Hepatocyte (in vitro differentiated cells): ENCODE measurements around the gene BMPR1A. TPM values are rescaled to one million over a fixed set of nuclear protein-coding genes. Genes with fewer than 3 reads are reported as not detected.
"Not testable (repeated sequence)": the region's sequence is repeated elsewhere in the genome, so short reads cannot be mapped to it uniquely, and the experiment has no call there.

ENCODE experiments used
- DNase-seq: peaks from one replicate; pipeline ENCODE4 v3.0.0-alpha.2; 2016; ENCODE audit warnings: low spot score
- H2AFZ ChIP-seq: fragments of 200-600 bp; sonication (generic); 2 replicates; pipeline ENCODE4 v1.6.0; 2016; ENCODE audit warnings: antibody characterized with exemption, mild to moderate bottlenecking
- H3K27ac ChIP-seq: fragments of 200-600 bp; sonication (generic); 2 replicates; pipeline ENCODE4 v1.5.1; 2016; ENCODE audit warnings: mild to moderate bottlenecking
- H3K27me3 ChIP-seq: fragments of 200-600 bp; sonication (generic); 2 replicates; pipeline ENCODE4 v1.6.1; 2016
- H3K36me3 ChIP-seq: fragments of 200-600 bp; sonication (generic); replicated peaks from 2 replicates; pipeline ENCODE4 v1.5.1; 2016; ENCODE audit warnings: low read depth; ENCODE audit not compliant: insufficient read depth
- H3K4me1 ChIP-seq: fragments of 200-600 bp; sonication (generic); 2 replicates; pipeline ENCODE4 v1.5.1; 2016; ENCODE audit warnings: mild to moderate bottlenecking, moderate library complexity; ENCODE audit not compliant: insufficient read depth
- H3K4me2 ChIP-seq: fragments of 200-600 bp; sonication (generic); 2 replicates; pipeline ENCODE4 v1.6.0; 2016
- H3K4me3 ChIP-seq: fragments of 200-600 bp; sonication (generic); 2 replicates; pipeline ENCODE4 v1.5.1; 2016; ENCODE audit warnings: mild to moderate bottlenecking
- H3K79me2 ChIP-seq: fragments of 200-600 bp; sonication (generic); 2 replicates; pipeline ENCODE4 v1.6.0; 2017; ENCODE audit warnings: mild to moderate bottlenecking
- H3K9me2 ChIP-seq: fragments of 200-600 bp; sonication (generic); replicated peaks from 2 replicates; pipeline ENCODE4 v1.6.0; 2017; ENCODE audit warnings: mild to moderate bottlenecking; ENCODE audit not compliant: insufficient read depth
- H3K9me3 ChIP-seq: fragments of 200-600 bp; sonication (generic); 2 replicates; pipeline ENCODE4 v1.5.1; 2016; ENCODE audit warnings: low read depth, mild to moderate bottlenecking
- H4K20me1 ChIP-seq: fragments of 200-600 bp; sonication (generic); 2 replicates; pipeline ENCODE4 v1.6.0; 2016; ENCODE audit warnings: mild to moderate bottlenecking; ENCODE audit not compliant: insufficient read depth, poor library complexity, severe bottlenecking
- CTCF ChIP-seq: fragments of 200-600 bp; sonication (generic); IDR thresholded peaks from 2 replicates; pipeline ENCODE4 v1.5.1; 2016; ENCODE audit warnings: antibody characterized with exemption, mild to moderate bottlenecking; ENCODE audit not compliant: poor library complexity
- EZH2 ChIP-seq: fragments of 200-600 bp; sonication (generic); IDR thresholded peaks from 2 replicates; pipeline ENCODE4 v1.6.1; 2016; ENCODE audit warnings: antibody characterized with exemption, mild to moderate bottlenecking, borderline replicate concordance
- EZH2phosphoT487 ChIP-seq: fragments of 200-600 bp; sonication (generic); IDR thresholded peaks from one replicate; pipeline ENCODE4 v1.6.1; 2018; ENCODE audit warnings: antibody characterized with exemption, mild to moderate bottlenecking, low read depth, moderate library complexity; ENCODE audit not compliant: unreplicated experiment, severe bottlenecking
- WGBS: methylation state at CpG from one replicate; pipeline ENCODE4 v1.1.6; 2016; ENCODE audit warnings: low lambda C conversion rate; ENCODE audit errors: missing lambda C conversion rate; 5-methylcytosine and 5-hydroxymethylcytosine counted together
- polyA plus RNA-seq: library from polyadenylated mRNA; unstranded; fragments of >200 nt; fragmentation: Nextera tagmentation; extraction: Ambion mirVana; gene quantifications from 2 replicates; pipeline ENCODE4 v1.2.1, GENCODE V29; 2016
- total RNA-seq: library from RNA; depleted of rRNA; stranded (reverse); fragments of >200 nt; gene quantifications from 2 replicates; pipeline ENCODE4 v1.2.3, GENCODE V29; 2014

BMPR1A gene
- total and polyA plus RNA-seq, 2 experiments from 2014 or later, result 25.1 to 58.0 TPM

- Histone ChIP-seq H3K9me2 (no peaks in the 10 kb centered on the region), H3K27me3 (no peaks in the 10 kb centered on the region), H3K79me2 (no peaks in the 10 kb centered on the region), H3K27ac (no peak overlapping the region), H2AFZ (no peak overlapping the region), H3K4me3 (no peak overlapping the region), H3K4me1 (no peaks in the 10 kb centered on the region), H3K9me3 (no peaks in the 10 kb centered on the region), H3K4me2 (no peak overlapping the region), H3K36me3 (no peaks in the 10 kb centered on the region), H4K20me1 (no peaks in the 10 kb centered on the region)
- no peak for DNase-seq
- WGBS, result 95% methylated on average over 9 of the region's 9 CpGs
- no peak for TF ChIP-seq EZH2phosphoT487
- TF ChIP-seq CTCF, result no peak
- TF ChIP-seq EZH2, result no peak
Observed at GRCh38 chr10:86922553-86922961, 166.1 kb downstream of the BMPR1A start.

- H3K27me3 ChIP-seq, result no peaks in the 10 kb centered on the region
- H3K36me3 ChIP-seq, result no peaks in the 10 kb centered on the region
- no peaks in the 10 kb centered on the region for H4K20me1 ChIP-seq
- H2AFZ ChIP-seq, result no peak overlapping the region
- H3K4me2 ChIP-seq, result no peak overlapping the region
- H3K27ac ChIP-seq, result no peak overlapping the region
- TF ChIP-seq EZH2 (no peak), EZH2phosphoT487 (no peak), CTCF (no peak)
- H3K4me3 ChIP-seq, result no peak overlapping the region
- H3K9me2 ChIP-seq, result no peaks in the 10 kb centered on the region
- H3K9me3 ChIP-seq, result no peaks in the 10 kb centered on the region
- DNase-seq, result no peak
- H3K79me2 ChIP-seq, result no peaks in the 10 kb centered on the region
- WGBS, result 93% methylated on average over 15 of the region's 15 CpGs
- H3K4me1 ChIP-seq, result no peaks in the 10 kb centered on the region
Observed at GRCh38 chr10:86929468-86930380, 173.3 kb downstream of the BMPR1A start.

- Histone ChIP-seq H3K79me2 (no peaks in the 10 kb centered on the region), H3K36me3 (no peaks in the 10 kb centered on the region), H4K20me1 (no peaks in the 10 kb centered on the region), H3K4me1 (no peaks in the 10 kb centered on the region), H3K9me2 (no peaks in the 10 kb centered on the region), H3K27me3 (no peaks in the 10 kb centered on the region), H3K9me3 (no peaks in the 10 kb centered on the region), H3K4me3 (no peak overlapping the region), H3K4me2 (no peak overlapping the region), H3K27ac (no peak overlapping the region), H2AFZ (no peak overlapping the region)
- 94% methylated on average over 1 of the region's 1 CpG for WGBS
- no peak for TF ChIP-seq EZH2phosphoT487
- no peak for DNase-seq
Observed at GRCh38 chr10:86931872-86932271, 175.5 kb downstream of the BMPR1A start.

GRCh38 chr10:86932674-86933073 is 176.3 kb downstream of the BMPR1A start:
- H2AFZ ChIP-seq, result no peak overlapping the region
- H3K4me1 ChIP-seq, result no peaks in the 10 kb centered on the region
- no peaks in the 10 kb centered on the region for H3K9me2 ChIP-seq
- no peaks in the 10 kb centered on the region for H3K79me2 ChIP-seq
- no peak for DNase-seq
- no peaks in the 10 kb centered on the region for H3K9me3 ChIP-seq
- no peak for TF ChIP-seq CTCF
- TF ChIP-seq EZH2phosphoT487, result no peak
- no peak for TF ChIP-seq EZH2
- no peaks in the 10 kb centered on the region for H3K27me3 ChIP-seq
- no peak overlapping the region for H3K27ac ChIP-seq
- no peaks in the 10 kb centered on the region for H4K20me1 ChIP-seq
- H3K4me2 ChIP-seq, result no peak overlapping the region
- H3K36me3 ChIP-seq, result no peaks in the 10 kb centered on the region
- WGBS, result 88% methylated on average over 2 of the region's 2 CpGs
- H3K4me3 ChIP-seq, result no peak overlapping the region

- not testable (repeated sequence) for H3K36me3 ChIP-seq, H3K27ac ChIP-seq, H3K27me3 ChIP-seq, DNase-seq, H3K9me2 ChIP-seq, H2AFZ ChIP-seq, H3K4me1 ChIP-seq, H3K79me2 ChIP-seq, H3K4me3 ChIP-seq, H3K9me3 ChIP-seq, H4K20me1 ChIP-seq, H3K4me2 ChIP-seq
- 65% methylated on average over 6 of the region's 6 CpGs for WGBS
Observed at GRCh38 chr10:86934162-86934711, 177.8 kb downstream of the BMPR1A start.
